Measurements from ENCODE around the gene TMEM132E.

TMEM132E gene

DNA sequence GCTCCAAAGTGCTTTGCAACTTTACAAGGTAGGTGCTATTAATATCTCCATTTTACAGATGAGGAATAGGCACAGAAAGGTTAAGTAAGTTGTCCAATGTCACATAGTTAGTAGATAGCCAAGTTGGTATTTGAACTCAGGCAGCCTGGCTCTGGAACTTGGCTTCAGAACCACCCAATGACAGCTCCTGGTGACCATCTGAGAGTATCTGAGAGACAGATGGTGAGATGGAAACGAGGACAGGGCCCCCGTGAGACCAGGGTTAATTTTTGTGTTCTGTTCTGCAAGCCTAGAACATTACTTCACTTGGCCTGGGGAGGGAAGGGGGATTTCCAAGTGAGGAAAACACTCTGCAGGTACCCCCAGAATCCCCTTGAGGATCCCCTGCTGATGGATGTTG is 9.8 kb upstream of the TMEM132E start:
- DNase-seq, result no peak

DNA sequence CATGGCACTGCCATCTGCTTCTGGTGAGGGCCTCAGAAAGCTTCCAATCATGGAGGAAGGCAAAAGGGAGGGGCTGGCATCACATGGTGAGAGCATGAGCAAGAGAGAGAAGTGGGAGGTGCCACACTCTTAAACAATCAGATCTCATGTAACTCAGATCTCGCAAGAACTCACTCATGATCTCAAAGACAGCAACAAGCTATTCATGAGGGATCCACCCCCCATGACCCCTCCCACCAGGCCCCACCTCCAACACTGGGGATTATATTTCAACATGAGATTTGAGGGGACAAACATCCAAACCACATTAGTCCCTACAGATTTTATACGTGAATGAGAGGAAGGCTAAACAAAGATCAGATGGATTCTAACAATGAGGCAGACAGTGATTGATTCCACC is 8.9 kb upstream of the TMEM132E start:
- no peak for DNase-seq

DNA sequence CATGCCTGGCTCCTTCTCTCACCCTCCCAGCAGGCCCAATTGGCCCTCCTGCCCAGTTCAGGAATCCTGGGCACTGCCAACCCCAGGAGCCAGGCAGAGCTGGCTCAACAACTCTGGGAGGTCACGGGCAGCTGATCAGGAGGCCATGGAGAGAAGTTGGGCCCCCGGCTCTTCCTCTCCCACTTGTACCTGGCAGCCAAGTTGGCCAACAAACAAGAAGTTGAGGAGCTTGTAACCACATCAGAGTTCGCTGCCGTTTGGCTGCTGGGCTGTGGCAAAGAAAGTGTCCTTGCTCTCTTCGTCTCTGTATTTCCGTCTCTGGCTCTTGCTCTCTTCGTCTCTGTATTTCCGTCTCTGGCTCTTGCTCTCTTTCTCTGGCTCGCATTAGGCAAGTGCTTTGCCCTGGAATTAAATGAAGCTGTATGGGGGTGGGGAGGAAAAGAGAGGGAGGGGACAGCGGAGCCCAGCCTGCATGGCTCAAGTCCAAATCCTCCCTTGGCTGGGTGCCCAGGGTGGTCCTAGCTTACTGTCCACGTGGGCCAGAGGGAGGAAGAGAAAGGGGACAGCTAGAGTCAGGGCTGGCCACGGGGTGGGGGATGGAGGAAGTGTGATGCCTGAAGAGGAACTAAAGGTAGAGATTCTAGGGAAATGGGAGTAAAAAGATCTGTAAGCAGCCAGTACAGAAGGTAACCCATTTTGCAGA is 7.8 kb upstream of the TMEM132E start:
- DNase-seq, result no peak

DNA sequence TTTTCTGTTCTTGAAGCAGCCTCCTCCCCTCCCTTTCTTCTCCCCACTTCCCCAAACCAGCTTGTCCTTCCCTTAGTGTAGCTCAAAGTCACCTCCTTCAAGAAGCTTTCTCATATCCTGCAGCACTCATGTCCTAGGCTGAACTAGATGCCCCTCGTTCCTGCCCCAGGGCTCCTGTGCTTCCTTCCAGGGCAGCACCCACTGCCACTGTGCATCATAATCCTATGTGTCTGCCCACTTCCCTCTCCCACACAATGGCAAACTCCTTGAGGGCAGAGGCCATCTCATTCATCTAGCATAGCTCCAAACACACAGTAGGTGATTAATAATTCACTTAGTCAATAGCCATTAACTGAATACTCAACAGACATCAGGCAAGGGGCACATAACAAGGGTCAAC is 6.9 kb upstream of the TMEM132E start:
- DNase-seq, result no peak

DNA sequence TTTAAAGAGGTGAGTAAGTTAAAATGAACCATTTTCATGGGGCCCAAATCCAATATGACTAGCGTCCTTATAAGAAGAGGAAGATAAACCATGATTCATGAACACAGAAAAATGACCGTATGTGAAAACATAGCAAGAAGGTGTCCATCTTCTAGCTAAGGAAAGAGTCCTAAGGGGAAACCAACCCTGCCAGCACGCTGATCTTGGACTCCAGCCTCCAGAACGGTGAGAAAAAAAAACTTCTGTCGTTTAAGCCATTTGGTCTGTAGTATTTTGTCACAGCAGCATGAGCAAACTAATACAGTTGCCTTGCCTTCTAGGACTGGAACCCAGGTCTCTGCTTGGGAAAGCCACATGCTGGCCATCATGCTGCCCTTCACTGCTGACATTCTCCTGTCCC is 4.2 kb upstream of the TMEM132E start:
- DNase-seq, result no peak

DNA sequence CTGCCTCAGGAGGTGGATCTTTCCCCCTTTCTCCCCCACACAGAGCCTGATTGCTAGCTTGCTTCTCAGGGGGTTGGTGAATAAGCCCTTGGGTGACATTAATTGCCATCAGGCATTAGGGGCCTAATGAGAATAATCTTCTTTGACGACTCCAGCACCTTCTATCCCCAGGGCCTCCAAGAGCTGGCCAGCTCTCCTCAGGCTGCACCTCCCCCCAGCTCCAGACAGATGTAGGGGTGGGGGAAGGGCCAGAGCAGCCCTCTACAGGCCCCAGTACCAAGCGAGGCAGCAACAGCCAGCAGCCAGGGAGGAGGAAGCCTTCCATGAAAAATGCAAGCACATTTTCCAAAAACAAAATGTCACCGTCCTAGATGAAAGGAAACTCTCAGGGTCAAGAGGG is 1.4 kb upstream of the TMEM132E start:
- no peak for DNase-seq

DNA sequence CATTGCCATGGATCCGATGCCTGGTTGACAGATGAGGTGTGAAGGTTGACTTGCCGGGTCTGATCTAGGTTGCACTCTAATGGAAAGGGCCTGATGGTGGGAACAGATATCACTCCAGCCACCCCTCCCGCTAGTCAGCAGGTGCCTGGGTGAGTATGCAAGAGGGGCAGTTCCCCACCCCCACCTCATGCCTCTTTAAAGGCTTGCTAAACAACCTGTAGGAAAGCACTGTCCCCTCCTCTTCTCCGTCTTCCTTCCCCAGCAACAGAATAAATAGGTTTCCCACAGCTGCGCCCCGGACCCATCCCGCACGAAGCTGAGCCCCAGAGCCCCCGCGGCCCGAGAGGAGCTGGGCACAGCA is 746 bp upstream of the TMEM132E start:
- no peak for DNase-seq

DNA sequence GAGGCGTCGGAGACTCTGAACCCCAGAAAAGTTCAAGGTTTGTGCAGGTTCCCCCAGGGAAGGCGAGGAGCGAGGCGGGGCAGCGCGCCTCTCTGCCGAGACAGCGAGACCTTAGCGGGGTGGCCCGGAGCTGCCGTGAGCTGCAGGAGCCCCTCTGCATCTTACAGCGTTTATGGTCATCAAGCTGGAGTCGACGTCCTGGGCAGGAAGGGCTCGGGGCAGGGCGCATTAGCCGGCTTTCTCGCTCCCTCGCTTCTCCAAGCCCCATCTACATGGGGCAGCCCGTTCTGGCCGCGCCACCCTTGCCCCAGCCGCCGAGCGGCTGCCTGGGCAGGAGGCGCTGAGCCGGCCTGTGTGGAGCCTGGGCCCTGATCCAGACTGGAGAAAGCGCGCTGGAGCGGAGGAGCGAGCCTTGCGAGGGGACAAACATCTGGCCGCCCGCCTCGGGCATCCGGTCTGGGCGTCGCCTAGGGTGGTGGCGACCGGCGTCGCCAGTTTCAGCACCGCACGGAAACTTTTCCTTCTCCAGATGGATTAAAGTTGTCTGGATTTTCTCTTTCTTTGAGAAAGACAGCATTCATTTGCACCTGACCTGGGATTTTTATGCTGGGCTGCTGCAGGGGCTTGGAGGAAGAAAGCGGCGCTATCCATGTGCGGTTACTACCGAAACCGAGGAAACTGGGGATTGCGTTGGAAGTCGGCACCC is 750 bp downstream of the TMEM132E start:
- no peak for DNase-seq

DNA sequence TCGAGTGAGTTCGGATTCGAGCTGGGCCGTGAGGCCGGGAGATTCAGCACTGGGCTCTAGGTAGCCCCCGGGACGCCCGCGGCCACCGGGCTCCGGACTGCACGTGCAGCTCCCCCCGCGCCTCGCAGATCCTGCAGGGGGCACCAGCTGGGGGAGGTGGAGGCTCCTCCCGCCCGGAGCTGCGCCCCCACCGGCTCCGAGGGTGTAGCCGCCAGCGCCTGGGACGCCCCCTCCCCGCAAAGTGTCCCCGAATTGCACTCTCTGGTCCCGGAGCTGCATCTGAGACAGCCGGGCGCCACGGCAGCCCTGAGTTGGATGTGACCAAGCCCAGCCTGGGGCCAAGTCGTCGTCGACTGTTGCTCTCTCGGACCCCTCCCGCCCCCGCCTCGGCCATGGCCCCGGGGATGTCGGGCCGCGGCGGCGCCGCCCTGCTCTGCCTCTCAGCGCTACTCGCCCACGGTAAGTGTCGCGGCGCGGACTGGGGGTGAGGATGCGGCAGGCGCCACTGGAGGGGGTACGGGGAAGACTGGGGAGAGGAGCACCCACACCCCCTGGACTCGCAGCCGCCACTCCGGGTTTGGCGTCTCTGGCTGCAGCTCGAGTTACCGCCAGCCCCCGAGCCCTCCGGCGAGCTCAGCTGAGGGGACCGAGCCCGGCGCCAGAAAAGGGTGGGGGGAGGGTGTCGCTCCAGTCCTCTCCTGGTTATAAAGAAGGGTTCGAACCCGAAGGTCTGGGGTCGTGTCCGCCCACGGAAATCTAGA is 1.5 kb downstream of the TMEM132E start:
- no peak for DNase-seq

DNA sequence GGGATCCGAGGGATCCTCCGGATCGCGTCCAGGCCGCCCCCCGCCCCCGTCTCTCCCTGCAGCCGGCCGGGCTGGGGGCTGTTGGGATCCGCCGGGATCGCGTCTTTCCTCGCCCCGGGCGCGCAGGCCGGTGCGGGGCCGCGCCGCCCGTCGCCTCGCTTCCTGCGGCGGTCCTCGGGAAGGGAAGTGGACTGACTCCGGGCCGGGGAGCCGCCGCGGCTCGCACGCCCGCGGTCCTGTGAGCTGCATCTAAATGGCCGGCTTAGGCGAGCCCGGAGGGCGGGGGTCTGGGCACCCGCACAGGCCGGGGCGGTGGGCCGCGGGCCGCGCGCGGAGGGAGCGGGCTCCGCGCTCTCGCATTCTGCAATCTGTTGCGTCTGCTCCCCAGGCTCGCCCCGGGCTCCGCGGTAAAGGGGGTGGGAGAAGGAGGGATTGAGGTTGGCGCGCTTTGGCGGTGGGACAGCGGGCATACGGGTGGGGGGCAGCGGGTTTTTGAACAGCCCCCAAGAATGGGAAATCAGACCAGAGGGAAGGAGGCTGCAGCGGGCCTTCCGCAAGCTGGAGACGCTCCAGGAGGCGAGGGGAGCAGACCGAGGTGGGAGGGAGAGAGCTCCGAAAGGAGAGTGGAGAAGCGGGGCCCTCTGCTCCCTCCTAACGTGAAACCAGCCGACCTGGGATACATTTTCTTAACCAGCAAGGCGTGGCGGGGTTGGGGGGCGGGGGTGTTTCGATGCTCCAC is 2.2 kb downstream of the TMEM132E start:
- DNase-seq, result no peak

DNA sequence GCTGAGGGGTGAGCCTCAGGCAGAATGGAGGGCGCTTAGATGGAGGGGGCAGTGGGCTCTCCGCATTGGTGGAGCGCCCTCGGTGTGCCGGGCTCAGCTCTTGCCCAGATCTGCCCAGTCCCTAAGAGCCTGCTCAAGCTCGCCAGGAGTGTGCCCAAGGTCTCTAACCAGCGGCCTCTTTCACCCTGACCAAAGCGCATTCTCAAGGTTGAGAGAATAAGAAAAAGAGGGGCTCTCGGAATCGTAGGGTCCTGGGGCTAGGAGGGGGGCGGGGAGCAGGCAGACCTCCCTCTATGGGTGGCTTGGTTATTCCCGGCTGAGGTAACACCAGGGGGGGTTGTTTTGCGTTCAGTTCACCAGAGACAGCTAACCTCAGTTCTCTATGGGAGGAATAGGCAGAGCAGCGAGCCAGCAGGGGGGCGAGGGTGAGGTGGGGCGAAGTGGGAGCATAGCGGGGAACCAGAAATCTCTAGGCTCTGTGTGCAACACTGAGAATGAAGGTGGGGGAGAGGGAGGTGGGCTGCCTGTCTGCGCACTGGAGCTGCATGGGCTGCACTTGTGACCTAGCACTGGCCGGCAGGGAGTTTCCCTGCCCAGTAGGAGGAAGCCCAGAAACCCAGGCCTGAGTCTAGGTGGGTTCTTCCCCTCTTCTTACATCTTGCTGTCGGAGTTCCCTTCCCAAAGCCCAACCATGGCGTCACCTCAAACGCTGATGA is 3.0 kb downstream of the TMEM132E start:
- DNase-seq, result no peak

DNA sequence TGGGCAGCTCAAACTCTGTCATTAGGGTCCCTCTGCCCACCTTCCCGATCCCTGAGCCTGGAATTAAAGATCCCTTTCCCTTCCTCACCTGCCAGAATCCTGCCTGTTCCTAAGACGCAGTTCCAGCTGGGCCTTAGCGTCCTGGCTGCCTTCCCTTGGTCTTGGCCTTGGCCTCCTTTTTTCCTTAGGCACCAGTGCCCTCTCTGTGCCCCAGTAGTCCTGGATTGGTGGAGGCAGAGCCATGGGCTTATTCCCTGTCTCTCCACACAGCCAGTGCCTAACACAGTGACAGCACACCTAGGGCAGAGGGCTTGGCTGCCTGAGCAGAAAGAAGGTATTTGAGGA is 3.5 kb downstream of the TMEM132E start:
- no peak for DNase-seq

DNA sequence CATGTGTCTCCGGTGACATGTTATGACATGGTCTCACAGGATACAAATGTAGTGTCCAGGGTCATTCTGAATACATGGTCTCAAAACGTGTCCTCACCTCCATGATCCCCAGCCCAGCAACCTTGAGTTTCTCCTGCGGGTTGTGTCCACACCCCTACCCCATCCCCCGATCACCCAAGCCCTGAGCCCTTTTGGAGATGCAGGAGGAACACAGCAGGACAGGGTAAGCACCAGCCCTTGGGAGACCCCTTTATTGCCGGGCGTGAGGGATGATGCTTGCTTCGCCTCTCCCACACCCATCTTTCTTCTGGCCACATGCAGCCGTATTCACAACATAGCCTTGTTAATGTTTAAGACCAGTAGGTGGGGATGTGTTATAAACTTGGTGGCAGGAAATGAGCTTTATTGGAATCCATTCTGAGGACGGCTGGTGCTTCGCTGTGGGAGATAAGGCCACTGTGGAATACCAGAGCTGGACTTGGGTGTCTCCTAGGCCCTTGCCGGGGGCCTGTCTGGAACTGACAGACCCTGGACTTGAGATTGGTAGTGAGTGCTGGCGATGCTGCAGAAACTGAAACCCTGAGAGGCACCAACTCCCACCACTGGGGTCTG is 5.5 kb downstream of the TMEM132E start:
- peak; percentile 10 for DNase-seq

DNA sequence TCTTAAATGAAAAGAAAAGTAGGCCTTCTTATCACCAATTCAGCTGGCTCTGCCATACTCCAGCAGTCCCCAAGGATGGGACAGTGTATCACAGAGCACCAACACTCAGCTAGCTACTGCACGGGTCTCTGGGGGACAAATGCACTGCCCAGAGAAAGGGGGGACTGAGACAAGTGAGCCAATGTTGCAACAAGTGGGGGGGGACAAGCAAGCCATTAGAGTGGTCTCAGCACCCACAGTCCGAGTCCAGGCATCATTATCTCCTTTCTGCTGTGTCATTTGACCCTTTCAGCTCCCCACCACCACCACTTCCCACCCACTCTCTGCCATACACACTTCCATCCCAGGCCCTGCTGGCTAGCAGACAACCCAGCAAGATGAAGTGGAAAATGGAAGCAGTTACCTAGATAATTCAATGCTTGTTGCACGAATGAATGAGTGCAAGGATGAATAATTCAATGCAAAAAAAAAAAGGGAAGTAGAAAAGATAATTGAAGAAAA is 7.0 kb downstream of the TMEM132E start:
- DNase-seq, result no peak

DNA sequence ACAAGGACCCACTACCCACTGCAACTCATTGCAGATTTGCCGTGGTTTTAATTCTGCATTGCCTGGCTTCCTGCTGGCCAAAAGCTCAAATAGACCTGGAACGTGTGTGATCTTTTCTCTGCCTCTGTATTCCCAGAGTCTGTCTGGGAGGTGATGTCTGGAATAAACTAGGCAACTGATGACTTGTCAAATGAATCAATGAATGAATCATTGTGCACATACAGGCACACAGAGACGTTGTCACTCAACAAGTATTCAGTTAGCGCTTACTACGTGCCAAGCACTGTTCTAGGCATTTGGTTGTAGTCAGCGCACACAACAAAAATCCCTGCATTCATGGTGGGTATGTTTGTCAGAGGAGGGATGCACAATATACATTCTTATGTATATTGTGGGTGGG is 8.9 kb downstream of the TMEM132E start:
- DNase-seq, result no peak

DNA sequence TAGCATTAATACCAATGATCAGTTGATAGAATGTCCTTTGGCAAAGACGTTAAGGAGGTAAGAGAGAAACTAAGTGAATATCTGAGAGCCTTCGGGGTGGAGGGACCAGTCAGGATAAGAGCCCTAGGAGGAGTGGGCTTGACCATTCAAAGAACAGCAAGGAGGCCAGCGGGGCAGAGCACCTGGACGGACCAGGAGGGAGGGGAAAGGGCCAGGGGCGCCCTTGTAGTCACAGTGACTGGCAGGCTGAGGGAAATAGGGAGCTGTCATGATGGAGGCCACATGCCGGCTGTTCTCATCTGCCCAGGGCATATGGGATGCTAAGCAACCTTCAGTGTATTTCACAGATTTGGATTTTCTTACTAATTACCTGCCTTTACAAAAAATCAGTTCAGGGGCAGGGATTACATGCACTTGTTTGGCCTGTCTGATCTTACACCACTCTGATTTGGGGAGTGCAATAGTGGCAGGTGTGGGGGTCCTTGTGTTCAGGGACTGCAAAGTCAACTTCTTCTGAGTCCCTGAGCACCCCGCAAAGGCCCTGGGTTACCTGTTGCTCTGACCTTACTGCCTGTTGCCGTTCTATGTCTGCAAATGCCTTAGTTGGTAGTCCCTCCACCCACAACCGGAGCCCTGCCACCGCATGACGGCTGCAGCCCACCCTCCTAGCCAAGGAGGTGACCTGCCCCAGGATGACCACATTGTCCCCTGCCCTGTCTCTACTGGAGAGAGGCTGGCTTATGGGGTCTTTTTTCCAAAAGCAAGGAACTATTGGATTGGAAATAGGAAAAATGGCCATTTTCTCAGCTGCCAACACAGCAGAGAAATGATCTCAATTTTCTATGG is 10.0 kb downstream of the TMEM132E start:
- DNase-seq, result no peak

DNA sequence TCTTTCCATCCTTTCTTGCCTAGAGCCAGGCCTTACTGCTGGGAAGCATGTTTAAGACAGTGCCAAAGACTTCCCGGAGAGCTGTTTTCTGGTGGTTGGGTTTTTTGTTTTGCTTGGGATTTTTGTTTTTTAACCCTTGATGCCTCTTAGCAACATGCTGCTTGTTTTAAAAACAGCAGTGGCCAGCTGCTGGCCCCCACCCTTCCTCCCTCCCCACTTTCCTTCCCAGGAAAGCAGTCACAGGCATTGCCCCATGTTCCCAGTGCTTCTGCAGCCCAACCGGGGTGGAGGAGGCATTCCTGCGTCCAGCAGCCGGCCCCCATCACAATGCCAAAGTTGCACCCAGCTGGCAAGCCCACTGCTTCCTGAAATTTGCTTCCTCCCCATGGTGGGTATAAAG is 12.6 kb downstream of the TMEM132E start:
- no peak for DNase-seq

DNA sequence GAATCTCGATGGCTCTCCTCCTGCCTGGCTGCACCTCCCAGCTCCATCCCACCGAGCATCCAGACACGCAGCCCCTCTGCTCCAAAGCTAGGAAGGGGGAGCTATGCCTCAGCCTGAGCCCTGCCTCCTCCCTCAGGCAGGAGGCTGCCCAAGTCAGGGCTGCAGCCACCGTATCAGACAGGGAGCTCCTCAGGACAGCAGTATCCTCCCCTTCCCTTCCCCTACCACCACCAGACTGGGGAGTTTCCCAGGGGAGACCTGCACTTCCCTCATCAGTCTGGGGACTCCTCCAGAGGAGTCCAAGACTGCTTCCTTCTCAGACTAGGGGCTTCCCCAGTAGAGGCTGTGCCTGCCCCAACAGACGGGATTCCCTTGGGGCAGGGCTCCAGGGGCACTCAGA is 17.5 kb downstream of the TMEM132E start:
- DNase-seq, result no peak

DNA sequence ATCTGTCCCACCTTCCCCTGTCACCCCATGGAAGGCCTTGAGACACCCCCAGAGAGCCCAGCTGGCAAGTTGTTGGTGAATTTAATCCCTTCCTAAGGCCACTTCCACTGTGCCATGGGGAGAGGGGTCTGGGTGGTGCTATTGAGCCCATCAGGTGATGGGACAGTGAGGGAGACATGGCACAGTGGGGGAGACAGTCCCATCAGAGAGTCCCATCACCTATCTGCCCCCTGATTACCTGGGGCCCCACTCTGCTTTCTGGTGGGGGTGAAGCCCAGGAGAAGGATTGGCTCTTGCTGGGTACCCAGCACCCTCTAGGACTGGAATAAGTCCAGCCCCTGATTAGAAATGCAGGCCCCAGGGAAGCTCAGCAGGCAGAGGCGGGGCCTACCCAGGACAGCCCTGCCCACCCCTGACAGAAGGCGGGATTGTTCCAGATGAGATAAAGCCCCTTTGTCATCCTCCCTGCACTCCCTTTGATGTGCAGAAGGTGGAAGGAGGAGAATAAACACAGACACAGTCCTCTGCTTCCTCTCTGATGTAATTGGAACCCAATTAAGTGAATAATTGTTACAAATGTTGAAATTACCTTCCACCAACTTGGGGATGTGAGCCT is 18.9 kb downstream of the TMEM132E start:
- no peak for DNase-seq

DNA sequence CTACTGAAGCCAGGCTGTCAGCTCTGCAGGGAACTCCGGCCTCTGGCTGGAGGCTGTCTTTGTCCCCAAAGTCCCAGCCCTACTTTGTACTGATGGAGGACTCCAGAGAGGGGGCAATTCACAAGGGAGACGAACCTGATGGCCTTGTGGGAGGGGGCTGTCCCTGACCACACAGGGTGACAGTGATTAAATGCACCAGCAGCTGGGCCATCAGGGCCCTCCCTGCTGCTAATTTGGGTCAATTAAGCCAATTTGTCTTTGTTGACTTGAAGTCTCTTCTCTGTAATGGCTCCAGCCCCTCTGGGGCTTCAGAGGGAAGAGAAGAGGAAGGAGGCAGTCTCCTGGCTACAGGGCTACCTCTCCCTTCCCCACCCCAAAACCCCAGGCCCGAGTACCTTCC is 22.0 kb downstream of the TMEM132E start:
- DNase-seq, result no peak

DNA sequence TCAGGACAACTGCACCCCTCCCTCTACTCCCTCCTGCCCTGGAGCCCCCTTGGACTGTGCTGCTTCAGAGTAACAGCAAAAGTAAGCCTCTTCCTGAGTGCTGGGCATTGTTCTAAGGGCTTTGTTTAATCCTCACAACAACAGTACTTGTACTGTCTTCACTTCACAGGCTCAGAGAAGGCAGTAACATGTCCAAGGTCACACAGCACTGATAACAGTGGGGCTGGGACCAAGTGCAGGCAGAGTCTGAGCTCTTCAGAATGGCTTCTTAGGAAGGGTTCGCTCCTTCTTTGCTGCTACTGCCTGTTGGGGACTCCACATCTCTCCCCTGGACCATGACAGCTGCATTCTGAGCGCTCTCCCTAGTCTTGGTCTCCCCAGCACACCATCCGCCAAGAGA is 24.6 kb downstream of the TMEM132E start:
- no peak for DNase-seq
